Measurements from ENCODE around the gene CCNL2.

Gene CCNL2

DNA sequence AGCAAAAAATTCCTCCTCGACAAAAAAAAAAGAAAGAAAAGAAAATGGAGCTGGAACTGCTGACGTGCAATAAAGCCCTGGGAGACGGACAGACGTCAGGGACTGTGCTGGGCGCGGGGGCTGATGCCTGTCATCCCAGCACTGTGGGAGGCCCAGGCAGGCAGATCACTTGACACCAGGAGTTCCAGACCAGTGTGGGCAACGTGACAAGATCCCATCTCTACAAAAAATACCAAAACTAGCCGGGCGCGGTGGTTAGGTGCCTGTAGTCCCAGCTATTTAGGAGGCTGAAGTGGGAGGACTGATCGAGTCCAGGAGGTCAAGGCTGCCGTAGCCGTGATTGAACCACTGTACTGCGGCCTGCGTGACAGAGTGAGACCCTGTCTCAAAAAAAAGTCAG lies 25.6 kb upstream of the CCNL2 start:
- no peaks in the 10 kb centered on the region for H3K79me2 ChIP-seq (ENCODE audit: insufficient read depth, low read length)
- H3K36me3 ChIP-seq (ENCODE audit: insufficient read depth, low read length), result no peaks in the 10 kb centered on the region
- H3K4me2 ChIP-seq (ENCODE audit: insufficient read depth, low read length), result no peak overlapping the region
- no peak overlapping the region for H2AFZ ChIP-seq (ENCODE audit: low read depth, low read length)
- TF ChIP-seq, protein P1, sequence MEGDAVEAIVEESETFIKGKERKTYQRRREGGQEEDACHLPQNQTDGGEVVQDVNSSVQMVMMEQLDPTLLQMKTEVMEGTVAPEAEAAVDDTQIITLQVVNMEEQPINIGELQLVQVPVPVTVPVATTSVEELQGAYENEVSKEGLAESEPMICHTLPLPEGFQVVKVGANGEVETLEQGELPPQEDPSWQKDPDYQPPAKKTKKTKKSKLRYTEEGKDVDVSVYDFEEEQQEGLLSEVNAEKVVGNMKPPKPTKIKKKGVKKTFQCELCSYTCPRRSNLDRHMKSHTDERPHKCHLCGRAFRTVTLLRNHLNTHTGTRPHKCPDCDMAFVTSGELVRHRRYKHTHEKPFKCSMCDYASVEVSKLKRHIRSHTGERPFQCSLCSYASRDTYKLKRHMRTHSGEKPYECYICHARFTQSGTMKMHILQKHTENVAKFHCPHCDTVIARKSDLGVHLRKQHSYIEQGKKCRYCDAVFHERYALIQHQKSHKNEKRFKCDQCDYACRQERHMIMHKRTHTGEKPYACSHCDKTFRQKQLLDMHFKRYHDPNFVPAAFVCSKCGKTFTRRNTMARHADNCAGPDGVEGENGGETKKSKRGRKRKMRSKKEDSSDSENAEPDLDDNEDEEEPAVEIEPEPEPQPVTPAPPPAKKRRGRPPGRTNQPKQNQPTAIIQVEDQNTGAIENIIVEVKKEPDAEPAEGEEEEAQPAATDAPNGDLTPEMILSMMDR (IDR thresholded peaks at IDR 0.05; ENCODE audit: borderline replicate concordance, extremely low read depth, low read length, poor library complexity, severe bottlenecking), result no peak
- TF ChIP-seq EZH2 (IDR thresholded peaks at IDR 0.05; ENCODE audit: borderline replicate concordance, low read depth, low read length, severe bottlenecking), result no peak
- H3K9ac ChIP-seq (ENCODE audit: low read depth, low read length), result no peak overlapping the region
- H3K4me3 ChIP-seq (ENCODE audit: low read depth in 1 of 2, low read length in 2 of 2), result no peak overlapping the region
- H3K27ac ChIP-seq (ENCODE audit: low read length), result no peak overlapping the region
- no peak for ATAC-seq (ENCODE audit: insufficient read depth, low read depth)
- peaks cover 6% of the 10 kb centered on the region; the same call in 1 of the 2 replicates for H3K4me1 ChIP-seq (ENCODE audit: insufficient read depth, low read length)
- H3K27me3 ChIP-seq (ENCODE audit: insufficient read depth, low read length, poor library complexity), result no peaks in the 10 kb centered on the region
- no peak for DNase-seq
- no peaks in the 10 kb centered on the region for H4K20me1 ChIP-seq (ENCODE audit: insufficient read depth, low read length)
- H3K9me3 ChIP-seq (ENCODE audit: insufficient read depth, low read length, severe bottlenecking), result no peaks in the 10 kb centered on the region

DNA sequence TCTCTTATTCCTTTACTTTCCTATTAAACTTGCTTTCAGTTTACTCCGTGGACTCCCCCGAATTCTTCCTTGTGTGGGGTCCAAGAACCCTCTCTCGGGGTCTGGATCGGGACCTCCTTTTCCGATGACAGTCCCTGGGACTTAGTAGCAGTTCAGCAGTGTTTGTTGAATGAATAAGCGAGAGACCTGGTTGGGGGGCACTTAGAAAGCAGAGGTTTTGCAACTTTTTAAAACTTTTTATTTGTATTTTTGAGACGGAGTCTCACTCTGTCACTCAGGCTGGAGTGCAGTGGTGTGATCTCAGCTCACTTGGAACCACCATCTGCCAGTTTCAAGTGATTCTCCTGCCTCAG lies 24.1 kb upstream of the CCNL2 start:
- Histone ChIP-seq H2AFZ (ENCODE audit: low read depth, low read length) (no peak overlapping the region), H3K27me3 (ENCODE audit: insufficient read depth, low read length, poor library complexity) (no peaks in the 10 kb centered on the region), H3K36me3 (ENCODE audit: insufficient read depth, low read length) (no peaks in the 10 kb centered on the region), H3K9me3 (ENCODE audit: insufficient read depth, low read length, severe bottlenecking) (no peaks in the 10 kb centered on the region), H3K9ac (ENCODE audit: low read depth, low read length) (no peak overlapping the region), H3K79me2 (ENCODE audit: insufficient read depth, low read length) (no peaks in the 10 kb centered on the region), H3K4me2 (ENCODE audit: insufficient read depth, low read length) (no peak overlapping the region), H3K4me1 (ENCODE audit: insufficient read depth, low read length) (peaks cover 6% of the 10 kb centered on the region; the same call in 1 of the 2 replicates), H3K4me3 (ENCODE audit: low read depth in 1 of 2, low read length in 2 of 2) (no peak overlapping the region), H3K27ac (ENCODE audit: low read length) (no peak overlapping the region), H4K20me1 (ENCODE audit: insufficient read depth, low read length) (no peaks in the 10 kb centered on the region)
- ATAC-seq (ENCODE audit: insufficient read depth, low read depth), result no peak
- DNase-seq, result no peak
- TF ChIP-seq EZH2 (IDR thresholded peaks at IDR 0.05; ENCODE audit: borderline replicate concordance, low read depth, low read length, severe bottlenecking), result no peak
- TF ChIP-seq, protein P1 (IDR thresholded peaks at IDR 0.05; ENCODE audit: borderline replicate concordance, extremely low read depth, low read length, poor library complexity, severe bottlenecking), result no peak

DNA sequence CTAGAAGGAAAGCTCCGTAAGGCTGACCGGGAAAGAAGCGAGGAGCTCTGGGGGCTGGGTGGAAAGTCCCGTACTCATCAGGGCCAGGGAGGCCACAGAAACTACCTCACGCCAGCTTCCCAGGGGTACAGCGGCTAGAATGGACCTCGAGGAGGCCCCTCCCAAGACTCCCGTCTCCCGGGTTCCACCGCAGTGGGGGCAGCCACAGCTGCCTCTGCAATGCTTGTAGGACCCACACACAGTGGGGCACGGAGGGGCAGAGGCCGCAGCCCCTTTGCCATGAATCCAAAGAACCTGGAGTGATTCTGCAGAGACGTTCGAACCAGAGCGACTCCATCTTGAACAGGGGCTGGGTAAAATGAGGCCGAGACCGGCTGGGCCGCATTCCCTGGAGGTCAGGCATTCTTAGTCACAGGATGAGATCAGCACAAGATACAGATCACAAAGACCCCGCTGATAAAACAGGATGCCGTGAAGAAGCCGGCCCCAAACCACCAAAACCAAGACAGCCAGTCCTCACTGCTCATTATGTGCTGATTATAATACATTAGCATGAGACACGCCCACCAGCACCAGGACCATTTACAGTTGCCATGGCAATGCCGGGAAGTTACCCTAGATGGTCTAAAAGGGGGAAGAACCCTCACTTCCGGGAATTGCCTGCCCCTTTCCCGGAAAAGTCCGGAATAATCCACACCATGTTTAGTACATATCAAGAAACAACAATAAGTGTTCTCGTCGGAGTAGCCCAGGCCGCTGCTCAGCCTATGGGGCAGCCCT lies 23.5 kb upstream of the CCNL2 start:
- no peak overlapping the region for H2AFZ ChIP-seq (ENCODE audit: low read depth, low read length)
- no peaks in the 10 kb centered on the region for H3K27me3 ChIP-seq (ENCODE audit: insufficient read depth, low read length, poor library complexity)
- H3K4me1 ChIP-seq (ENCODE audit: insufficient read depth, low read length), result peaks cover 6% of the 10 kb centered on the region; the same call in 1 of the 2 replicates
- no peak overlapping the region for H3K9ac ChIP-seq (ENCODE audit: low read depth, low read length)
- ATAC-seq (ENCODE audit: insufficient read depth, low read depth) (0 out of 3 replicates have a peak, but pooled peaks have one; percentile 29), DNase-seq (peak; percentile 36)
- H3K9me3 ChIP-seq (ENCODE audit: insufficient read depth, low read length, severe bottlenecking), result no peaks in the 10 kb centered on the region
- H3K79me2 ChIP-seq (ENCODE audit: insufficient read depth, low read length), result no peaks in the 10 kb centered on the region
- no peak for TF ChIP-seq EZH2 (IDR thresholded peaks at IDR 0.05; ENCODE audit: borderline replicate concordance, low read depth, low read length, severe bottlenecking)
- TF ChIP-seq, protein P1 (IDR thresholded peaks at IDR 0.05; ENCODE audit: borderline replicate concordance, extremely low read depth, low read length, poor library complexity, severe bottlenecking), result no peak
- H3K4me2 ChIP-seq (ENCODE audit: insufficient read depth, low read length), result no peak overlapping the region
- no peak overlapping the region for H3K27ac ChIP-seq (ENCODE audit: low read length)
- no peaks in the 10 kb centered on the region for H3K36me3 ChIP-seq (ENCODE audit: insufficient read depth, low read length)
- no peak overlapping the region for H3K4me3 ChIP-seq (ENCODE audit: low read depth in 1 of 2, low read length in 2 of 2)
- no peaks in the 10 kb centered on the region for H4K20me1 ChIP-seq (ENCODE audit: insufficient read depth, low read length)

Data from DND-41 (cell line).